HepG2 (cell line): ENCODE data around the gene ARPC1A. TPM values are rescaled to one million over a fixed set of nuclear protein-coding genes. Genes with fewer than 3 reads are reported as not detected.

Experiments
- GATA4 ChIP-seq: sonication (generic); IDR thresholded peaks from 2 replicates; pipeline ENCODE4 v1.6.1; 2016; ENCODE audit warnings: antibody characterized with exemption, low read depth, borderline replicate concordance
- MEIS1 ChIP-seq: sonication (generic); formaldehyde crosslinking; IDR thresholded peaks from 2 replicates; pipeline ENCODE4 v1.9.0; 2021; ENCODE audit warnings: mild to moderate bottlenecking, missing genetic modification reagents, moderate library complexity, borderline replicate concordance
- MIER3 ChIP-seq: IDR thresholded peaks from 2 replicates; pipeline ENCODE4 v1.6.1; 2016; ENCODE audit warnings: missing compliant biosample characterization, borderline replicate concordance
- MNT ChIP-seq: fragments of 450-650 bp; IDR thresholded peaks from 2 replicates; pipeline ENCODE4 v1.6.1; 2016
- NPAS2 ChIP-seq: sonication (generic); formaldehyde crosslinking; IDR thresholded peaks from 2 replicates; pipeline ENCODE4 v1.8.0; 2022; ENCODE audit warnings: mild to moderate bottlenecking, missing genetic modification reagents, borderline replicate concordance
- SMC3 ChIP-seq: IDR thresholded peaks from 2 replicates; pipeline ENCODE4 v1.6.1; 2011; ENCODE audit warnings: low read length, improper control_type of control experiment
- STAT5B ChIP-seq: sonication (generic); formaldehyde crosslinking; IDR thresholded peaks from 2 replicates; pipeline ENCODE4 v1.4.0; 2020; ENCODE audit warnings: missing genetic modification reagents
- U2AF1 ChIP-seq: fragments of 200-400 bp; formaldehyde crosslinking; optimal IDR thresholded peaks from 2 replicates; pipeline ENCODE3; 2017; ENCODE audit warnings: mild to moderate bottlenecking, low read depth, low read length
- ZFP1 ChIP-seq: IDR thresholded peaks from 2 replicates; pipeline ENCODE4 v1.6.1; 2016
- ZMAT5 ChIP-seq: sonication (generic); formaldehyde crosslinking; IDR thresholded peaks from 2 replicates; pipeline ENCODE4 v1.5.0; 2020; ENCODE audit warnings: mild to moderate bottlenecking, low read depth, missing genetic modification reagents, borderline replicate concordance
- ZNF280D ChIP-seq: sonication (generic); formaldehyde crosslinking; IDR thresholded peaks from 2 replicates; pipeline ENCODE4 v1.5.1; 2020; ENCODE audit warnings: mild to moderate bottlenecking, missing genetic modification reagents
- ZNF441 ChIP-seq: sonication (generic); formaldehyde crosslinking; IDR thresholded peaks from 2 replicates; pipeline ENCODE4 v1.7.0; 2021; ENCODE audit warnings: missing genetic modification reagents, borderline replicate concordance
- ZNF614 ChIP-seq: IDR thresholded peaks from 2 replicates; pipeline ENCODE4 v1.6.1; 2018; ENCODE audit warnings: missing biosample characterization, missing genetic modification reagents, inconsistent platforms, borderline replicate concordance
- polyA plus RNA-seq, 8 experiments: library from polyadenylated mRNA; depleted of rRNA in 3 of 8; stranded (reverse) in 7 of 8; unstranded in 1 of 8; fragments of >200 nt; fragmentation: Illumina TruSeq in 4 of 8; extraction: Trizol in 4 of 8; gene quantifications; 2 replicates each; pipeline versions ENCODE4 v1.2.1 to v1.2.3, GENCODE V29; 2011 to 2016; ENCODE audit warnings: low read depth in 4 of 8, missing spikeins in 1 of 8, mixed read lengths in 1 of 8; ENCODE audit not compliant: insufficient read depth in 1 of 8
- total RNA-seq, 5 experiments: library from RNA; depleted of rRNA; stranded (reverse); fragments of >200 nt; fragmentation: Illumina TruSeq; extraction: Trizol; gene quantifications; 2 replicates each; pipeline ENCODE4 v1.2.3, GENCODE V29; 2016; ENCODE audit warnings: low read depth in 1 of 5
- TF ChIP-seq, protein P1 (sequence below): sonication (generic); formaldehyde crosslinking; IDR thresholded peaks from 2 replicates; pipeline ENCODE4 v1.4.0; 2020; ENCODE audit warnings: mild to moderate bottlenecking, low read depth, missing genetic modification reagents
- TF ChIP-seq, protein P2 (sequence below): sonication (generic); formaldehyde crosslinking; IDR thresholded peaks from 2 replicates; pipeline ENCODE4 v1.8.1; 2023; ENCODE audit warnings: missing genetic modification reagents, inconsistent platforms, borderline replicate concordance
- TF ChIP-seq, protein P3 (sequence below): sonication (generic); formaldehyde crosslinking; IDR thresholded peaks from 2 replicates; pipeline ENCODE4 v1.5.0; 2020; ENCODE audit warnings: missing genetic modification reagents
- TF ChIP-seq, protein P4 (sequence below): sonication (generic); formaldehyde crosslinking; IDR thresholded peaks from 2 replicates; pipeline ENCODE4 v1.4.0; 2020; ENCODE audit warnings: missing genetic modification reagents

The ARPC1A gene
- total and polyA plus RNA-seq, 2 of the 13 experiments (the other 11 are each of a cell fraction or from before 2014, with no cell fraction given) = 44.3 to 88.5 TPM

- 0 out of 2 replicates have a peak, but pooled peaks have one; percentile 21 for TF ChIP-seq MNT
- 0 out of 2 replicates have a peak, but pooled peaks have one; percentile 63 for TF ChIP-seq MIER3 (CRISPR knock-in tag)
- TF ChIP-seq U2AF1 = no peak
- peak; percentile 61; the same call in 1 of the 2 replicates for TF ChIP-seq ZNF441
- TF ChIP-seq ZNF280D (CRISPR knock-in tag) = no peak
- no peak for TF ChIP-seq ZMAT5 (CRISPR knock-in tag)
- TF ChIP-seq GATA4 = peak; percentile 61; the same call in 1 of the 2 replicates
- TF ChIP-seq, protein P1, sequence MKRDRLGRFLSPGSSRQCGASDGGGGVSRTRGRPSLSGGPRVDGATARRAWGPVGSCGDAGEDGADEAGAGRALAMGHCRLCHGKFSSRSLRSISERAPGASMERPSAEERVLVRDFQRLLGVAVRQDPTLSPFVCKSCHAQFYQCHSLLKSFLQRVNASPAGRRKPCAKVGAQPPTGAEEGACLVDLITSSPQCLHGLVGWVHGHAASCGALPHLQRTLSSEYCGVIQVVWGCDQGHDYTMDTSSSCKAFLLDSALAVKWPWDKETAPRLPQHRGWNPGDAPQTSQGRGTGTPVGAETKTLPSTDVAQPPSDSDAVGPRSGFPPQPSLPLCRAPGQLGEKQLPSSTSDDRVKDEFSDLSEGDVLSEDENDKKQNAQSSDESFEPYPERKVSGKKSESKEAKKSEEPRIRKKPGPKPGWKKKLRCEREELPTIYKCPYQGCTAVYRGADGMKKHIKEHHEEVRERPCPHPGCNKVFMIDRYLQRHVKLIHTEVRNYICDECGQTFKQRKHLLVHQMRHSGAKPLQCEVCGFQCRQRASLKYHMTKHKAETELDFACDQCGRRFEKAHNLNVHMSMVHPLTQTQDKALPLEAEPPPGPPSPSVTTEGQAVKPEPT (CRISPR knock-in tag) = no peak
- TF ChIP-seq, protein P2, sequence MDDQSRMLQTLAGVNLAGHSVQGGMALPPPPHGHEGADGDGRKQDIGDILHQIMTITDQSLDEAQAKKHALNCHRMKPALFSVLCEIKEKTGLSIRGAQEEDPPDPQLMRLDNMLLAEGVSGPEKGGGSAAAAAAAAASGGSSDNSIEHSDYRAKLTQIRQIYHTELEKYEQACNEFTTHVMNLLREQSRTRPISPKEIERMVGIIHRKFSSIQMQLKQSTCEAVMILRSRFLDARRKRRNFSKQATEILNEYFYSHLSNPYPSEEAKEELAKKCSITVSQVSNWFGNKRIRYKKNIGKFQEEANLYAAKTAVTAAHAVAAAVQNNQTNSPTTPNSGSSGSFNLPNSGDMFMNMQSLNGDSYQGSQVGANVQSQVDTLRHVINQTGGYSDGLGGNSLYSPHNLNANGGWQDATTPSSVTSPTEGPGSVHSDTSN (CRISPR knock-in tag) = 0 out of 2 replicates have a peak, but pooled peaks have one; percentile 62
- TF ChIP-seq, protein P3, sequence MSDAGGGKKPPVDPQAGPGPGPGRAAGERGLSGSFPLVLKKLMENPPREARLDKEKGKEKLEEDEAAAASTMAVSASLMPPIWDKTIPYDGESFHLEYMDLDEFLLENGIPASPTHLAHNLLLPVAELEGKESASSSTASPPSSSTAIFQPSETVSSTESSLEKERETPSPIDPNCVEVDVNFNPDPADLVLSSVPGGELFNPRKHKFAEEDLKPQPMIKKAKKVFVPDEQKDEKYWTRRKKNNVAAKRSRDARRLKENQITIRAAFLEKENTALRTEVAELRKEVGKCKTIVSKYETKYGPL (CRISPR knock-in tag) = 0 out of 2 replicates have a peak, but pooled peaks have one; percentile 22
- TF ChIP-seq STAT5B (CRISPR knock-in tag) = peak; percentile 29
- TF ChIP-seq, protein P4, sequence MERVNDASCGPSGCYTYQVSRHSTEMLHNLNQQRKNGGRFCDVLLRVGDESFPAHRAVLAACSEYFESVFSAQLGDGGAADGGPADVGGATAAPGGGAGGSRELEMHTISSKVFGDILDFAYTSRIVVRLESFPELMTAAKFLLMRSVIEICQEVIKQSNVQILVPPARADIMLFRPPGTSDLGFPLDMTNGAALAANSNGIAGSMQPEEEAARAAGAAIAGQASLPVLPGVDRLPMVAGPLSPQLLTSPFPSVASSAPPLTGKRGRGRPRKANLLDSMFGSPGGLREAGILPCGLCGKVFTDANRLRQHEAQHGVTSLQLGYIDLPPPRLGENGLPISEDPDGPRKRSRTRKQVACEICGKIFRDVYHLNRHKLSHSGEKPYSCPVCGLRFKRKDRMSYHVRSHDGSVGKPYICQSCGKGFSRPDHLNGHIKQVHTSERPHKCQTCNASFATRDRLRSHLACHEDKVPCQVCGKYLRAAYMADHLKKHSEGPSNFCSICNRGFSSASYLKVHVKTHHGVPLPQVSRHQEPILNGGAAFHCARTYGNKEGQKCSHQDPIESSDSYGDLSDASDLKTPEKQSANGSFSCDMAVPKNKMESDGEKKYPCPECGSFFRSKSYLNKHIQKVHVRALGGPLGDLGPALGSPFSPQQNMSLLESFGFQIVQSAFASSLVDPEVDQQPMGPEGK (CRISPR knock-in tag) = peak; percentile 69
- no peak for TF ChIP-seq ZFP1
- no peak for TF ChIP-seq NPAS2 (CRISPR knock-in tag)
- peak; percentile 74 for TF ChIP-seq ZNF614 (CRISPR knock-in tag)
- TF ChIP-seq MEIS1 (CRISPR knock-in tag) = peak; percentile 67; the same call in 1 of the 2 replicates
- no peak for TF ChIP-seq SMC3
Observed at GRCh38 chr7:99325592-99326407, at the start of gene ARPC1A (continued).
